GM12878 (cell line): Measurements from ENCODE around the gene AGBL3.

Source experiments
- CUX1 ChIP-seq: IDR thresholded peaks from 2 replicates; pipeline ENCODE4 v1.6.1; 2012; ENCODE audit warnings: improper control_type of control experiment, low read depth, low read length; ENCODE audit not compliant: insufficient replicate concordance
- HDAC2 ChIP-seq: fragments of 200-600 bp; sonication (generic); IDR thresholded peaks from 2 replicates; pipeline ENCODE4 v1.6.1; 2017
- HDGF ChIP-seq: fragments of 450-650 bp; IDR thresholded peaks from 2 replicates; pipeline ENCODE4 v1.6.1; 2016; ENCODE audit warnings: antibody characterized with exemption
- NFYB ChIP-seq: IDR thresholded peaks from 2 replicates; pipeline ENCODE4 v1.6.1; 2011; ENCODE audit warnings: low read depth, mild to moderate bottlenecking, low read length, improper control_type of control experiment, moderate library complexity; ENCODE audit not compliant: insufficient read depth
- PBX3 ChIP-seq: IDR thresholded peaks from 2 replicates; pipeline ENCODE4 v1.6.1; 2011; ENCODE audit warnings: mild to moderate bottlenecking, low read depth, low read length, moderate library complexity; ENCODE audit not compliant: insufficient replicate concordance
- POLR2AphosphoS2 ChIP-seq: IDR thresholded peaks from 2 replicates; pipeline ENCODE4 v1.6.1; 2011; ENCODE audit warnings: low read depth, mild to moderate bottlenecking, low read length, improper control_type of control experiment, moderate library complexity
- POLR2AphosphoS5 ChIP-seq: IDR thresholded peaks from 2 replicates; pipeline ENCODE4 v1.6.1; 2011; ENCODE audit warnings: mild to moderate bottlenecking, low read length, inconsistent platforms
- TCF3 ChIP-seq: IDR thresholded peaks from 2 replicates; pipeline ENCODE4 v1.6.1; 2012; ENCODE audit warnings: low read depth, mild to moderate bottlenecking, low read length, borderline replicate concordance; ENCODE audit not compliant: insufficient read depth
- USF1 ChIP-seq: IDR thresholded peaks from 2 replicates; pipeline ENCODE4 v1.6.1; 2011; ENCODE audit warnings: borderline replicate concordance, low read depth, mild to moderate bottlenecking, moderate library complexity, mixed read lengths, low read length; ENCODE audit not compliant: insufficient read depth; ENCODE audit errors: extremely low read length

GRCh38 chr7:135143885-135144668 lies 157.8 kb downstream of the AGBL3 start:
- no peak for TF ChIP-seq CUX1
- no peak for TF ChIP-seq HDAC2
- no peak for TF ChIP-seq POLR2AphosphoS2
- no peak for TF ChIP-seq HDGF
- TF ChIP-seq USF1 = no peak
- no peak for TF ChIP-seq POLR2AphosphoS5
- no peak for TF ChIP-seq TCF3
- TF ChIP-seq PBX3 = no peak
- TF ChIP-seq NFYB = no peak
